ENCODE data around the gene NSMF. TPM values are rescaled to one million over a fixed set of nuclear protein-coding genes. Genes with fewer than 3 reads are reported as not detected.

NSMF gene
- total RNA-seq, 1 donor from 2014 or later: 231 TPM

GRCh38 chr9:137416563-137417151 lies 42.5 kb downstream of the NSMF start:
- TF ChIP-seq, protein P1, sequence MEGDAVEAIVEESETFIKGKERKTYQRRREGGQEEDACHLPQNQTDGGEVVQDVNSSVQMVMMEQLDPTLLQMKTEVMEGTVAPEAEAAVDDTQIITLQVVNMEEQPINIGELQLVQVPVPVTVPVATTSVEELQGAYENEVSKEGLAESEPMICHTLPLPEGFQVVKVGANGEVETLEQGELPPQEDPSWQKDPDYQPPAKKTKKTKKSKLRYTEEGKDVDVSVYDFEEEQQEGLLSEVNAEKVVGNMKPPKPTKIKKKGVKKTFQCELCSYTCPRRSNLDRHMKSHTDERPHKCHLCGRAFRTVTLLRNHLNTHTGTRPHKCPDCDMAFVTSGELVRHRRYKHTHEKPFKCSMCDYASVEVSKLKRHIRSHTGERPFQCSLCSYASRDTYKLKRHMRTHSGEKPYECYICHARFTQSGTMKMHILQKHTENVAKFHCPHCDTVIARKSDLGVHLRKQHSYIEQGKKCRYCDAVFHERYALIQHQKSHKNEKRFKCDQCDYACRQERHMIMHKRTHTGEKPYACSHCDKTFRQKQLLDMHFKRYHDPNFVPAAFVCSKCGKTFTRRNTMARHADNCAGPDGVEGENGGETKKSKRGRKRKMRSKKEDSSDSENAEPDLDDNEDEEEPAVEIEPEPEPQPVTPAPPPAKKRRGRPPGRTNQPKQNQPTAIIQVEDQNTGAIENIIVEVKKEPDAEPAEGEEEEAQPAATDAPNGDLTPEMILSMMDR (IDR thresholded peaks at IDR 0.05): no peak
- Histone ChIP-seq H3K27me3 (no peaks in the 10 kb centered on the region), H3K27ac (peak overlapping the region in 1 of 2 donors; percentile 41), H3K4me1 (peaks cover 7 to 25% of the 10 kb centered on the region in 2 donors), H3K36me3 (peaks cover 0 to 9% of the 10 kb centered on the region in 2 donors), H3K9me3 (no peaks in the 10 kb centered on the region), H3K4me3 (peak overlapping the region in 1 of 2 donors; percentile 62)
- no peak for DNase-seq (ENCODE audit: low spot score in 2 of 2)
- intact Hi-C loops (cut with DNase I): no loop called here

- Histone ChIP-seq H3K4me1 (peaks cover 8 to 24% of the 10 kb centered on the region in 2 donors), H3K27me3 (no peaks in the 10 kb centered on the region), H3K36me3 (peaks cover 0 to 9% of the 10 kb centered on the region in 2 donors), H3K4me3 (no peak overlapping the region), H3K27ac (no peak overlapping the region), H3K9me3 (no peaks in the 10 kb centered on the region)
- TF ChIP-seq, protein P1 (IDR thresholded peaks at IDR 0.05): no peak
- DNase-seq (ENCODE audit: low spot score in 2 of 2): no peak
- intact Hi-C loops (cut with DNase I): no loop called here
These were observed 43.0 kb downstream of the NSMF start for GRCh38 chr9:137416006-137416562.

GRCh38 chr9:137415451-137415850 lies 43.7 kb downstream of the NSMF start:
- Histone ChIP-seq H3K27me3 (no peaks in the 10 kb centered on the region), H3K36me3 (peaks cover 0 to 9% of the 10 kb centered on the region in 2 donors), H3K4me1 (peaks cover 8 to 28% of the 10 kb centered on the region in 2 donors), H3K27ac (no peak overlapping the region), H3K9me3 (no peaks in the 10 kb centered on the region), H3K4me3 (no peak overlapping the region)
- intact Hi-C loops (cut with DNase I): no loop called here
- TF ChIP-seq, protein P1 (IDR thresholded peaks at IDR 0.05): no peak
- no peak for DNase-seq (ENCODE audit: low spot score in 2 of 2)

- intact Hi-C loops (cut with DNase I): no loop called here
- no peak for DNase-seq (ENCODE audit: low spot score in 2 of 2)
- Histone ChIP-seq H3K4me3 (no peak overlapping the region), H3K27me3 (no peaks in the 10 kb centered on the region), H3K36me3 (peaks cover 0 to 6% of the 10 kb centered on the region in 2 donors), H3K27ac (peak overlapping the region; percentile 82 to 86), H3K9me3 (no peaks in the 10 kb centered on the region), H3K4me1 (peaks cover 8 to 28% of the 10 kb centered on the region in 2 donors)
- TF ChIP-seq, protein P1 (IDR thresholded peaks at IDR 0.05): no peak
These were observed 46.7 kb downstream of the NSMF start for GRCh38 chr9:137412431-137412830.

DNA sequence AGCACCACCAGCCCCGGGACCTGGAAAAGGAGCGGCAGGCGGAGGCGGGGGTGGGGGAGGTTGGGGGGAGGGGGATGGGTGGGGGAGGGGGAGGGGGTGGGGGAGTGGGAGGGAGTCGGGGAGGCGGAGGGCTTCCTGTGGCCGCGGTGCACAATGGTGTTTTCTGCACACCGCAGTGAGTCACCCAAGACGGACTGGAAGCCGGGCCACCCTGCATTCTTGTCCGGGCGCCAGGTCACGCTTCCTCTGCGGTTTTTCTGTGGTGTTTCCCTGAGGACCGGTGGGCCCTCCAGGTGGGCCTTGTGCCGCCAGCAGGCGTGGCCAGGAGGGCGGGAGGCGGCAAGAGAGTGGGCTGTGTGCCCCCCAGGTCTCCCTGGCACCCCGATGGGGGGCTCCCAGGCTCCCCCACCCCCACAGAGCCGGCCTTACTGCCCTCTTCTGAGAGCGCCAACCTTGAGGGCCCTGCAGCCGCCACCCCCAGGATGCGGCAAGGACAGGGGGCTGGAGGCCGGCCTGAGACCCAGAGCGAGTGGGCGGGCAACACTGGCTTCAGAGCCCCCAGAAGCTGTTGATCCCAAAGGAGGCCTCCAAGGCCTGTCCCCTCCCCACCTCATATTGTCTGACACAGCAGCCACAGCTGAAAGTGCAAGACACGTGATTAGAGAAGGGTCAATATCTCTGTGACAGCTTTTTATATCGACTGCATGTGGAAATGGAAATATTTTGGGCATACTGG lies 47.3 kb downstream of the NSMF start:
- peak; percentile 54 to 90 for DNase-seq (ENCODE audit: low spot score in 2 of 2)
- peak overlapping the region; percentile 82 to 86 for H3K27ac ChIP-seq
- peaks cover 0 to under 1% of the 10 kb centered on the region in 2 donors for H3K36me3 ChIP-seq
- TF ChIP-seq, protein P1 (IDR thresholded peaks at IDR 0.05): no peak
- peak overlapping the region in 1 of 2 donors; percentile 29 for H3K4me3 ChIP-seq
- H3K27me3 ChIP-seq: no peaks in the 10 kb centered on the region
- intact Hi-C loops (cut with DNase I): no loop called here
- H3K9me3 ChIP-seq: no peaks in the 10 kb centered on the region
- peaks cover 11 to 33% of the 10 kb centered on the region in 2 donors for H3K4me1 ChIP-seq
